Spleen (tissue), 7 donors: ENCODE data around the gene GRIN2B.

ENCODE experiments used
- CTCF ChIP-seq, 11 experiments: fragments of 200-600 bp in 7 of 11; fragments of 450-650 bp in 4 of 11; sonication (generic) in 4 of 11; IDR thresholded peaks in 8 of 11; conservative IDR thresholded peaks in 3 of 11; 1 replicate in 7 of 11; 2 replicates in 4 of 11; pipeline versions ENCODE4 v1.4.0 to v1.8.0; 2016 to 2021; ENCODE audit warnings: antibody characterized with exemption in 11 of 11, inconsistent platforms in 4 of 11, mild to moderate bottlenecking in 1 of 11
- POLR2A ChIP-seq, 3 donors: fragments of 450-650 bp; IDR thresholded peaks; one replicate each; pipeline ENCODE4 v1.5.1; 2017; ENCODE audit warnings: antibody characterized with exemption in 3 of 3, mild to moderate bottlenecking in 1 of 3
- POLR2AphosphoS5 ChIP-seq, 3 donors: sonication (generic); formaldehyde crosslinking; IDR thresholded peaks; one replicate each; pipeline ENCODE4 v1.5.1; 2017; ENCODE audit warnings: antibody characterized with exemption in 3 of 3
- donor health status: DM: no; HTN: no; CAD: no; lungs with moderate emphysema.
- donor health status: DM: no; HTN: no; CAD: no.
- donor health status: DM: no; HTN: no; CAD: no.

- no peak for TF ChIP-seq CTCF (IDR thresholded peaks at IDR 0.05 in 8 of 11, conservative IDR thresholded peaks at IDR 0.05 in 3 of 11)
- no peak for TF ChIP-seq POLR2A (IDR thresholded peaks at IDR 0.05)
- no peak for TF ChIP-seq POLR2AphosphoS5 (IDR thresholded peaks at IDR 0.05)
Observed at GRCh38 chr12:13976880-13977279, 4.5 kb downstream of the GRIN2B start.
